ENCODE data around the gene ITPR3. TPM values are rescaled to one million over a fixed set of nuclear protein-coding genes. Genes with fewer than 3 reads are reported as not detected.

Gene ITPR3
- total RNA-seq, 4 donors from 2014 or later = 13.8 to 23.5 (median 19.6) TPM

- TF ChIP-seq CTCF (IDR thresholded peaks at IDR 0.05; ENCODE audit: low read depth) = no peak
These were observed 57.9 kb downstream of the ITPR3 start for GRCh38 chr6:33678932-33679490.

- TF ChIP-seq CTCF (IDR thresholded peaks at IDR 0.05; ENCODE audit: low read depth) = no peak
These were observed 58.6 kb downstream of the ITPR3 start for GRCh38 chr6:33679761-33680160.

GRCh38 chr6:33682341-33682740 lies 61.2 kb downstream of the ITPR3 start:
- TF ChIP-seq CTCF (IDR thresholded peaks at IDR 0.05; ENCODE audit: low read depth) = no peak

- TF ChIP-seq CTCF (IDR thresholded peaks at IDR 0.05; ENCODE audit: low read depth) = no peak
These were observed 62.0 kb downstream of the ITPR3 start for GRCh38 chr6:33683051-33683571.

GRCh38 chr6:33683576-33684427 lies 62.7 kb downstream of the ITPR3 start:
- no peak for TF ChIP-seq CTCF (IDR thresholded peaks at IDR 0.05; ENCODE audit: low read depth)

- no peak for TF ChIP-seq CTCF (IDR thresholded peaks at IDR 0.05; ENCODE audit: low read depth)
These were observed 63.3 kb downstream of the ITPR3 start for GRCh38 chr6:33684428-33684896.

- TF ChIP-seq CTCF (IDR thresholded peaks at IDR 0.05; ENCODE audit: low read depth) = no peak
These were observed 63.9 kb downstream of the ITPR3 start for GRCh38 chr6:33684983-33685382.
